HG03280 (cell line): ENCODE results near the gene DDAH2.

Source experiments
- ATAC-seq: cut with Tn5 transposase; IDR thresholded peaks from one replicate; pipeline ENCODE4 v1.9.1; 2021; ENCODE audit warnings: mild to moderate bottlenecking, moderate library complexity; ENCODE audit not compliant: unreplicated experiment

The DDAH2 gene

DNA sequence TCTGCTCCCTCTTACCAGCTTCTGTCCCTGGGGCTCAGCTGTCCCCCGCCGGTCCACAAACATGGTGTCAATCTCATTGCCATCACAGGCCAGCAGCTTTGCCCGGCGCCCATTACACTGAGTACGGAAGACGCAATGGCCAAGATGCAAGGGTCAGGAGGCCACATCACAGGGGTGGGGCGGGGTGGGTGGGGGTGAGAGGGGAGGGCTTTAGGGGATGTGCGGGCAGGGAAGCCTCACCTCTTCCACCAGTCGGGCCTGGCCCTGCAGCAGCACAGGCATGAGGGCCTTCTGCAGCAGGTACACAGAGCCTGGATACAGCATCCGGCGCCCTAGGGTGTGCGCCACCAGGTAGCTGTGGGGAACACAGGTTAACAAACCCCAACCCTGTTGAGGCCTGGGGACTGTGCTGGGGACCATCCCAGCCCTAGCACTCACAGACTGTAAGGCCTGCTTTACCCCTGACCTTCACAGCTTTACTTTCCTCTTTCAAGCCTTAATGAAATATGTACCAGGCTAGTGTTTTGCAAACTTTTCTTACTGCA lies 37.5 kb downstream of the DDAH2 start:
- ATAC-seq = no peak

DNA sequence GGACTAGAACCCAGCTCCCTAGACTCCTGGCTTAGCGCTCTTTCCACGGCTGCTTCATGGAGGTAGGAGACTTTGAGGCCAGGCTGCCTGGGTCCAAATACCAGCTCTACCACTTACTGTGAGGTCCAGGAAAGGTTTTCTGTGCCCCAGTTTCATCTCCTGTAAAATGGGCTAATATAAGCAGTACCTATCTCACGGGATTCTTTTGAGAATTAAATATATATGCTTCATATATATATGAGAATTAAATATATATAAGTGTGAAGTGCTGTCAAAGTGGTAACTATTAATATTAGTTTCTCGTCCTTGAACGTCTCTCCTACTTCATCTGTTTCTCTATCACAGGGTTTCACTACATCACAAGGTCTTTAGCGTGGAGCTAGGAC lies 38.0 kb downstream of the DDAH2 start:
- ATAC-seq = no peak

- ATAC-seq = no peak
These were observed 38.6 kb downstream of the DDAH2 start for GRCh38 chr6:31690231-31691077.

GRCh38 chr6:31689249-31690110 lies 39.6 kb downstream of the DDAH2 start:
- ATAC-seq = no peak

DNA sequence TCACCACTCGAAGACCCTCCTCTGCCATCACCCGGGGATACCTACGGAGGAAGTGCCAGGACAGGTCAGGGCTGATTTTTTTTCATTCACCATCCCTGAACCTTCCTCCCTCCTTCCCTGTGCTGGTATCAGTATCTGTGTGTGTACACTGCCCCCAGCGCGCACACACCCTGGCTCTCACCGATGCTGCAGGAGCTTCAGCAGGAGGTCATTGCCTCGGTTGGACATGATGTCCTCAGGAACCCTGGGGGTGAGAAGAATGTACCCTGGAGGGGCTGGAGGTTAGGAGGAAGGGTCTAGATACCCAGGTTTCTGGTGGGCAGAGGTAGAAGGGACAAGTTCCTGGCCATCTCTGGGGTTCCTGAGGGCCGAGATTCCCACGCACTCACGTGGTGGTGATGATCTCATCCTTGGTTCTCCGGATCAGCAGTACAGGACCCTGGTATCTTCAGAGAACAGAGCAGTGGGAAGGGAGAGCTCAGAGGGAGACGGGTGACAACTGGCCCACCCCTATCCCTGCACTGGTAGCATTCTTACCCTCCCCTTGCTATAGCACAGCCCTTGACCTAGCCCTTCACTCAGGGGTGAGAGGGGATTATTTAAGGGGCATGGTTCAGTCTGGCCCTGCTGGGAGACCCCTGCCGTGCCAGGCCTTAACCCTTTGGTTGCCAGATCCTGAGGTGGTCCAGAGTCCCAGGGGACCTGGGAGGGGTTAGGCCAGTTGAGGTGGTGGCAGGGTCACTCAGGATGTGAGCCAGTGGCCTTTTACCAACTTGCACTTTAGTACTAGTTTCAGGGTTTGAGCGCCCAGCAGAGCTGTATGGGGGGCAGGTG lies 41.0 kb downstream of the DDAH2 start:
- no peak for ATAC-seq

GRCh38 chr6:31687321-31687720 lies 41.8 kb downstream of the DDAH2 start:
- ATAC-seq = no peak

- no peak for ATAC-seq
These were observed 42.6 kb downstream of the DDAH2 start for GRCh38 chr6:31686483-31686882.

GRCh38 chr6:31683591-31683990 lies 45.5 kb downstream of the DDAH2 start:
- no peak for ATAC-seq

DNA sequence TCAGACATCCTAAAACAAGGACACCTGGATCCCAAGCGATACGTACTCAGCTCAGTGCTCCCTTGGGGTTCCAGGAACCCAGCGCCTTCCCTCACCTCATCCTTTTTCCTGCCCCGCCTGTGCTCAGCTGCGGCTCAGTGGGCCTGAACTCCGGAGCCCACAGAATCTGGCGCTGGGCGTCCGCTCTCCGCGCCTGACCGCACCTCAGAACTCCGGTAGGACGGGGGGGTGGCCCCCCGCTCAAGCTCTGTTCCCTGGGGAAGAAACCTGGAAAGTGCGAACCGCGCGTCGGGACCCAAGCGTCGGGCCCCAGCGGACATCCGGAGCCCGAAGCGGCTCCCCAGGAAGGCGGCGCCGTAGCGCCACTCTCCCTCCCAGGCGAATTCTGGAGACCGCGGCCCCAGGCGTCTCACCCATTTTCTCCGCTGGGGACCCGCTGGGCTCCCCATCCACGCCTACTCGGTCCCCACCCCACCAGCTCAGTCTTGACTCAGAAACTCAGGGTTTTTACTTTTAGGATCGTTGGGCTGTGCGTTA lies 47.9 kb downstream of the DDAH2 start:
- ATAC-seq = no peak

DNA sequence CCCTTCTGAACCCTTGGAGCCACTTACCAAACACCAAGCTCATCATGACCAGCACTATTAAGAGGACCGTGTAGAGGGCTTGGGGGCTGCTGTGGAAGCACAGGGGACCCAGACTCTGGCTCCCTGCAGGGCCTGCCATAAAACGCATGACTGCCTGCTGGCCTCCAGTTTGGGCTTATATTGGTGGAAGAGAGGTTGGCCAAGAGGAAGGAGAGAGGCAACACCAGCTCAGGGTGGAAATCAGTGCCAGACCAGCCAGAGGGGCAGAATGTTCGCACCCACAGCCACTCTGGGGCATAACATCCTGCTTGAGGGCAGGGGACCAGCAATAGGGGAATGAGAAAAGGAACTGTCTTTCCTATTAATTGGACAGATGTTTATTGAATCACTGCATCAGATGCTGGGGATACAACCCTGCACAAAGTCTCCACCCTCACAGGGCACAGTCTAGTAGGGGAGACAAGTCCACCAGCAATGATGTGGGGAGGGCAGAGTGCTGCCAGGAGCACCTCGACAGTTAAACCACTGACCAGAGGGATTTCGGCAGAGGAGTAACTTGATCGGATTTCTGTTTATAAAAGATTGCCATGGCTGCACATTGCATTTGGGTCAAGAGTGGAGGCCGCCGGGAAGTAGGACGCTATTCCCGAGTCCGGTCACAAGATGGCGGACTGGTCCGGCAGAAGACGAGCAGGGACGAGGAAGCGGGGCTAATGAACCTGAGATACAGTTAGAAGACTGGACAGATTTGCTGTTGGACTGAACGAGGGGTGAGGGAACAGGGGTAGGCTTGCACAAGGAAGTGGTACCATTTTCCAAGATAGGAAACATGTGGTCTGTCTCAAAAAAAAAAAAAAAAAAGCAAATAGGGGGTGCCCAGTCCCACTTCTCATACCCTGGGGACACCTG lies 48.6 kb downstream of the DDAH2 start, which contains the start of gene LY6G5C:
TSS of gene LY6G5C (minus strand) at position 842 of the 909 bp plus-strand sequence. CDS start at position 148, 694 bp downstream.
- ATAC-seq = no peak

GRCh38 chr6:31677955-31678354 lies 51.1 kb downstream of the DDAH2 start:
- no peak for ATAC-seq
